HEK293 (cell line): ENCODE data around the gene BMF.

ENCODE experiments used
- CTCF ChIP-seq: fragments of 450-650 bp; formaldehyde crosslinking; IDR thresholded peaks from 2 replicates; pipeline ENCODE4 v1.5.1; 2016; ENCODE audit warnings: missing biosample characterization, missing genetic modification characterization
- ELK4 ChIP-seq: IDR thresholded peaks from 2 replicates; pipeline ENCODE4 v1.6.1; 2011; ENCODE audit warnings: mild to moderate bottlenecking, low read depth, low read length, borderline replicate concordance
- KLF8 ChIP-seq: fragments of 450-650 bp; formaldehyde crosslinking; IDR thresholded peaks from 2 replicates; pipeline ENCODE4 v1.5.1; 2016; ENCODE audit warnings: missing biosample characterization, missing genetic modification characterization
- ZNF211 ChIP-seq: fragments of 450-650 bp; formaldehyde crosslinking; IDR thresholded peaks from 2 replicates; pipeline ENCODE4 v1.5.1; 2016; ENCODE audit warnings: low read depth, missing biosample characterization, missing genetic modification characterization
- ZNF76 ChIP-seq: fragments of 450-650 bp; formaldehyde crosslinking; IDR thresholded peaks from 2 replicates; pipeline ENCODE4; 2016; ENCODE audit warnings: low read depth, missing biosample characterization, missing genetic modification characterization, borderline replicate concordance
- TF ChIP-seq, protein P1 (sequence below): fragments of 450-650 bp; formaldehyde crosslinking; conservative IDR thresholded peaks from 2 replicates; pipeline ENCODE4 v1.5.1; 2016; ENCODE audit warnings: low read depth, missing biosample characterization, missing genetic modification characterization

DNA sequence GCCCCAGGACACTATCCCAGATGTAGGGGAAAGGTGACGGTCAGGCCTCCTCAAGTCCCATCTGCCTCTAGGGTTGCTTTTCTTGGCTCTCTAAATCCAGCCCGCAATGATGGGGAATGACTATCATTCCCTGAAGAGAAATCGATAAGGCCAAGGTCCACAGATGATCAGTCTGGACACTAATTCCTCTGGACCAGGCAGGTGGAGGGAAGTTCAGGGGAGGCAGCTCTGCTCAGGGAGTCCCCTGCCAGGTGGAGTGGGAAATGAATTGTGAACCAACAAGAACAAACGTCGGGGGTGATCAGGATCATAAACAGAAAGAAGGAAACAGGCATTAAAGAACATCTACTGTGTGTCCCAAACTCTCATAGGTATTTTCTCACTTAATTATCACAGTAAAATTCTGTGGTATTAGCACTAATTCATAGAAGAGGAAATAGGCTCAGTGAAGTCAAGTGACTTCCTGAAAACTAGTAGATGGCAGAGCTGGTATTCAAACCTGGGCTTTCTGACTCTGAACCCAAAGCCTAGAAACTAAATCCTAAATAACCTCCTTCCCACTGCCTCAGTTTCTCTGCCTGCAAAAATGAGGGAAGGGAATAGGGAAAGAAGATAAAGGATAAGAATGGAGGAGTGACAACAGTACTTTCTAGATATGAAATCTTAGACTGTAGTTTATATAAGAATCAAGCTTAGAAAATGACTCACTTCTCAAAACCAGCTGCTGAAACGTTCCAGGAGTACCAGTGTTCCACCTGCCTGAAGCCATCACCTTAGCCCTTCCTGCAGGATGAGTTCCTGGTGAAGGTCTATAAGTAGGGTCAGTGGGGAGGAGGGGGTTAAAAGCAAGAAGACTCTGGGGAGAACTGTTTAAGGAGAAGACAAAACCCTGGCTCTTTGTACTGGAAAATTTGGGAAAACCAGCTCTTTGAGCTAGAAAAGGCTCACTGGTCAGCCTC lies 7.5 kb downstream of the BMF start:
- TF ChIP-seq, protein P1, sequence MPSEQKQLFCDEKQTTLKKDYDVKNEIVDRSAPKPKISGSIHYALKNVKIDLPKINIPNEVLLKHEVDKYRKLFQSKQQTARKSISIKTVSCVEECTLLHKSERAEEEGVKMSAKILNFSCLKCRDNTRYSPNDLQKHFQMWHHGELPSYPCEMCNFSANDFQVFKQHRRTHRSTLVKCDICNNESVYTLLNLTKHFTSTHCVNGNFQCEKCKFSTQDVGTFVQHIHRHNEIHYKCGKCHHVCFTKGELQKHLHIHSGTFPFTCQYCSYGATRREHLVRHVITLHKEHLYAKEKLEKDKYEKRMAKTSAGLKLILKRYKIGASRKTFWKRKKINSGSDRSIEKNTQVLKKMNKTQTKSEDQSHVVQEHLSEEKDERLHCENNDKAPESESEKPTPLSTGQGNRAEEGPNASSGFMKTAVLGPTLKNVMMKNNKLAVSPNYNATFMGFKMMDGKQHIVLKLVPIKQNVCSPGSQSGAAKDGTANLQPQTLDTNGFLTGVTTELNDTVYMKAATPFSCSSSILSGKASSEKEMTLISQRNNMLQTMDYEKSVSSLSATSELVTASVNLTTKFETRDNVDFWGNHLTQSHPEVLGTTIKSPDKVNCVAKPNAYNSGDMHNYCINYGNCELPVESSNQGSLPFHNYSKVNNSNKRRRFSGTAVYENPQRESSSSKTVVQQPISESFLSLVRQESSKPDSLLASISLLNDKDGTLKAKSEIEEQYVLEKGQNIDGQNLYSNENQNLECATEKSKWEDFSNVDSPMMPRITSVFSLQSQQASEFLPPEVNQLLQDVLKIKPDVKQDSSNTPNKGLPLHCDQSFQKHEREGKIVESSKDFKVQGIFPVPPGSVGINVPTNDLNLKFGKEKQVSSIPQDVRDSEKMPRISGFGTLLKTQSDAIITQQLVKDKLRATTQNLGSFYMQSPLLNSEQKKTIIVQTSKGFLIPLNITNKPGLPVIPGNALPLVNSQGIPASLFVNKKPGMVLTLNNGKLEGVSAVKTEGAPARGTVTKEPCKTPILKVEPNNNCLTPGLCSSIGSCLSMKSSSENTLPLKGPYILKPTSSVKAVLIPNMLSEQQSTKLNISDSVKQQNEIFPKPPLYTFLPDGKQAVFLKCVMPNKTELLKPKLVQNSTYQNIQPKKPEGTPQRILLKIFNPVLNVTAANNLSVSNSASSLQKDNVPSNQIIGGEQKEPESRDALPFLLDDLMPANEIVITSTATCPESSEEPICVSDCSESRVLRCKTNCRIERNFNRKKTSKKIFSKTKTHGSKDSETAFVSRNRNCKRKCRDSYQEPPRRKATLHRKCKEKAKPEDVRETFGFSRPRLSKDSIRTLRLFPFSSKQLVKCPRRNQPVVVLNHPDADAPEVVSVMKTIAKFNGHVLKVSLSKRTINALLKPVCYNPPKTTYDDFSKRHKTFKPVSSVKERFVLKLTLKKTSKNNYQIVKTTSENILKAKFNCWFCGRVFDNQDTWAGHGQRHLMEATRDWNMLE (tag by site-specific recombination), result no peak
- no peak for TF ChIP-seq ZNF76
- no peak for TF ChIP-seq ELK4
- no peak for TF ChIP-seq CTCF (tag by site-specific recombination)
- no peak for TF ChIP-seq KLF8 (tag by site-specific recombination)
- no peak for TF ChIP-seq ZNF211 (tag by site-specific recombination)
